Esophagus muscularis mucosa (tissue), 4 donors: Measurements from ENCODE around the gene ETAA1. TPM values are rescaled to one million over a fixed set of nuclear protein-coding genes. Genes with fewer than 3 reads are reported as not detected.
A peak's percentile ranks its signal among the peaks of the same experiment; 100 is the strongest.

ENCODE experiments used
- DNase-seq: peaks from one replicate; pipeline ENCODE4 v3.0.0-alpha.2; 2017; ENCODE audit errors: extremely low spot score
- H3K27ac ChIP-seq, 4 donors: fragments of 200-600 bp; sonication (generic); replicated peaks in 1 of 4; 1 replicate in 3 of 4; 2 replicates in 1 of 4; pipeline ENCODE4 v1.5.1; 2016 to 2019; ENCODE audit warnings: mild to moderate bottlenecking in 1 of 4
- H3K27me3 ChIP-seq, 4 donors: fragments of 200-600 bp; sonication (generic); one replicate each; pipeline versions ENCODE4 v1.5.1 to v1.6.0; 2016 to 2019
- H3K36me3 ChIP-seq, 4 donors: fragments of 200-600 bp; sonication (generic); one replicate each; pipeline ENCODE4 v1.5.1; 2016 to 2019
- H3K4me1 ChIP-seq, 4 donors: fragments of 200-600 bp; sonication (generic); one replicate each; pipeline ENCODE4 v1.5.1; 2016 to 2019
- H3K4me3 ChIP-seq, 4 donors: fragments of 200-600 bp; sonication (generic); 1 replicate in 2 of 4; 2 replicates in 2 of 4; pipeline ENCODE4 v1.5.1; 2016 to 2019; ENCODE audit warnings: mild to moderate bottlenecking in 4 of 4, moderate library complexity in 1 of 4
- H3K9me3 ChIP-seq, 4 donors: fragments of 200-600 bp; sonication (generic); 1 replicate in 3 of 4; 2 replicates in 1 of 4; pipeline ENCODE4 v1.5.1; 2016 to 2019
- CTCF ChIP-seq, 3 experiments: fragments of 200-600 bp in 2 of 3; fragments of 450-650 bp in 1 of 3; sonication (generic) in 2 of 3; IDR thresholded peaks; one replicate each; pipeline ENCODE4 v1.5.1; 2017 to 2019; ENCODE audit warnings: antibody characterized with exemption in 3 of 3, mild to moderate bottlenecking in 2 of 3, moderate library complexity in 1 of 3
- EP300 ChIP-seq: sonication (generic); formaldehyde crosslinking; IDR thresholded peaks from one replicate; pipeline ENCODE4 v1.6.1; 2017; ENCODE audit warnings: antibody characterized with exemption
- POLR2A ChIP-seq: fragments of 450-650 bp; IDR thresholded peaks from one replicate; pipeline ENCODE4 v1.6.1; 2017; ENCODE audit warnings: antibody characterized with exemption, moderate library complexity, mild to moderate bottlenecking, low read depth
- POLR2AphosphoS5 ChIP-seq, 2 donors: sonication (generic); formaldehyde crosslinking; IDR thresholded peaks; one replicate each; pipeline ENCODE4 v1.6.1; 2017; ENCODE audit warnings: antibody characterized with exemption in 2 of 2
- WGBS: methylation state at CpG from one replicate; pipeline ENCODE4 v1.1.5; 2018; 5-methylcytosine and 5-hydroxymethylcytosine counted together
- intact Hi-C: fragments of 100-400 bp; cut with DNase I; formaldehyde crosslinking; loops from one replicate; pipeline ENCODE4 v1.15.1; 2023
- total RNA-seq, 4 donors: library from RNA; depleted of rRNA; stranded (reverse); fragments of >200 nt; gene quantifications; one replicate each; pipeline versions ENCODE4 v1.1.0 to v1.2.1, GENCODE V29; 2016

ETAA1 gene
- total RNA-seq, 4 donors from 2014 or later, result 10.4 to 19.5 (median 14.2) TPM

- Histone ChIP-seq H3K4me1 (peaks cover 3 to 24% (median 18%) of the 10 kb centered on the region in 4 donors), H3K27me3 (no peaks in the 10 kb centered on the region), H3K4me3 (no peak overlapping the region), H3K9me3 (peaks cover 0 to 13% (median 0%) of the 10 kb centered on the region in 4 donors), H3K36me3 (no peaks in the 10 kb centered on the region), H3K27ac (peak overlapping the region; percentile 6 to 46 (median 24))
- intact Hi-C loops, result no loop called here
- no peak for DNase-seq
- TF ChIP-seq CTCF (IDR thresholded peaks at IDR 0.05) (no peak), POLR2A (no peak), POLR2AphosphoS5 (IDR thresholded peaks at IDR 0.05) (no peak), EP300 (no peak)
- 38% methylated on average over 5 of the region's 5 CpGs for WGBS
Measured at GRCh38 chr2:67445652-67446268, 48.6 kb downstream of the ETAA1 start.

DNA sequence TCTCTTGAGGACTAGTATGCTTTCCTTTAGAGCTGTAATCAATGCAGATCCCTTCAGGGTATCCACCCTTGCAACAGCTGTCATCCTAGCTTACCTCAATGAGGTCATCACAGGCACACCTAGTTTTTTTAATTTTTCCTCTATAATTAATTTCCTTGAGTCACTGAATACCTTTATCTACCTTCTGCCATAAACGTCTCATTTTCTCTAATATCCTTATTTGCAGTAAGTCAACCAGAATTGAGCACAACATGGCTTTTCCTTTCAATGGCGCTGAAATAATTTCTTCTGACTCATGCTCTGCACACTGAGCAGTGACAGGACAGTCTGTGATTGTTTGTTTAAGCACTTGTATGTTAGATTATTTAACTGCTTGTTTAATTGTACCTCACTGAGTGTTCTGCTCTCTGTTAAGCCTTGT lies 49.4 kb downstream of the ETAA1 start:
- WGBS, result 43% methylated on average over 2 of the region's 2 CpGs
- TF ChIP-seq POLR2A, result no peak
- no peak for TF ChIP-seq POLR2AphosphoS5 (IDR thresholded peaks at IDR 0.05)
- TF ChIP-seq EP300, result no peak
- TF ChIP-seq CTCF (IDR thresholded peaks at IDR 0.05), result no peak
- Histone ChIP-seq H3K9me3 (peaks cover 0 to 13% (median 0%) of the 10 kb centered on the region in 4 donors), H3K36me3 (no peaks in the 10 kb centered on the region), H3K27ac (peak overlapping the region; percentile 6 to 46 (median 24)), H3K27me3 (no peaks in the 10 kb centered on the region), H3K4me1 (peaks cover 3 to 24% (median 18%) of the 10 kb centered on the region in 4 donors), H3K4me3 (no peak overlapping the region)
- intact Hi-C loops, result no loop called here
- no peak for DNase-seq

DNA sequence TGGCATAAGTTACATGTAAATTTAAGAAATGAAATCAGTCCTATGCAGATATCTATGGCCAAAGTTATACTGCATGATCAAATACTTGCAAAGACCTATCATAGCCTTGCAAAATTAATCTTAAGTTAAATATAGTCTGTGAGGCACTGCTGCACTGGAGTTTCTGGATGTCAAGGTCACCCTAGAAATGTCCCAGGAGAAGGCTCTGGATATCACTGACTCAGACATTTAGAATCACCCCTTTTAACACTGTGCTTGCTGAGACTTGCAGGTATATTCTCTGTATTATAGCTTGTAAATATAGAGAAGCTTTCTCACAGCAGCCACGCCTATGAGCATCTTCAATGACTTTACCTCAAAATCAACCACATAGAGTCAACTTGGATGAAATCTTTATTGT lies 51.5 kb downstream of the ETAA1 start:
- no peak for TF ChIP-seq POLR2A
- TF ChIP-seq POLR2AphosphoS5 (IDR thresholded peaks at IDR 0.05), result no peak
- no peak for TF ChIP-seq CTCF (IDR thresholded peaks at IDR 0.05)
- no peak for TF ChIP-seq EP300
- no peak for DNase-seq
- Histone ChIP-seq H3K27me3 (no peaks in the 10 kb centered on the region), H3K27ac (no peak overlapping the region), H3K9me3 (peaks cover 0 to 9% (median 0%) of the 10 kb centered on the region in 4 donors), H3K4me1 (peaks cover 3 to 24% (median 18%) of the 10 kb centered on the region in 4 donors), H3K4me3 (no peak overlapping the region), H3K36me3 (no peaks in the 10 kb centered on the region)
- intact Hi-C loops, result no loop called here
- 100% methylated on average over 1 of the region's 1 CpG for WGBS

GRCh38 chr2:67451086-67451832 lies 54.1 kb downstream of the ETAA1 start:
- intact Hi-C loops, result no loop called here
- Histone ChIP-seq H3K27me3 (no peaks in the 10 kb centered on the region), H3K4me3 (no peak overlapping the region), H3K27ac (no peak overlapping the region), H3K36me3 (no peaks in the 10 kb centered on the region), H3K4me1 (peaks cover 3 to 22% (median 13%) of the 10 kb centered on the region in 4 donors), H3K9me3 (no peaks in the 10 kb centered on the region)
- no peak for DNase-seq
- TF ChIP-seq POLR2A (no peak), EP300 (no peak), POLR2AphosphoS5 (IDR thresholded peaks at IDR 0.05) (no peak), CTCF (IDR thresholded peaks at IDR 0.05) (no peak)
- WGBS, result 75% methylated on average over 7 of the region's 7 CpGs
